NCI-H226 (cell line): ENCODE results near the gene ATP2A2.

Experiments used
- DNase-seq: peaks from one replicate; pipeline ENCODE4 v3.0.0-alpha.2; 2015

Gene ATP2A2

GRCh38 chr12:110262442-110263388 is 18.3 kb upstream of the ATP2A2 start:
- DNase-seq, result peak; percentile 30

GRCh38 chr12:110266381-110266960 is 14.6 kb upstream of the ATP2A2 start:
- DNase-seq, result no peak

- DNase-seq, result no peak
These were observed 13.9 kb upstream of the ATP2A2 start for GRCh38 chr12:110266980-110267620.

- DNase-seq, result peak; percentile 81
These were observed 11.4 kb upstream of the ATP2A2 start for GRCh38 chr12:110269622-110270124.

GRCh38 chr12:110270125-110270962 is 10.7 kb upstream of the ATP2A2 start:
- DNase-seq, result peak; percentile 46

GRCh38 chr12:110271015-110271414 is 10.0 kb upstream of the ATP2A2 start:
- no peak for DNase-seq

GRCh38 chr12:110277530-110278254 is 3.4 kb upstream of the ATP2A2 start:
- no peak for DNase-seq

GRCh38 chr12:110278255-110278536 is 2.9 kb upstream of the ATP2A2 start:
- no peak for DNase-seq

GRCh38 chr12:110279566-110280375 is 1.3 kb upstream of the ATP2A2 start:
- DNase-seq, result no peak

- DNase-seq, result no peak
These were observed 662 bp upstream of the ATP2A2 start for GRCh38 chr12:110280392-110280778.

- DNase-seq, result peak; percentile 65
These were observed 677 bp downstream of the ATP2A2 start for GRCh38 chr12:110281549-110282299.

GRCh38 chr12:110282300-110282860 is 1.3 kb downstream of the ATP2A2 start:
- no peak for DNase-seq

GRCh38 chr12:110282956-110283817 is 2.1 kb downstream of the ATP2A2 start:
- DNase-seq, result no peak

GRCh38 chr12:110284597-110284996 is 3.5 kb downstream of the ATP2A2 start:
- DNase-seq, result no peak

GRCh38 chr12:110286623-110287022 is 5.6 kb downstream of the ATP2A2 start:
- no peak for DNase-seq

GRCh38 chr12:110287986-110288385 is 6.9 kb downstream of the ATP2A2 start:
- no peak for DNase-seq

GRCh38 chr12:110289044-110289710 is 8.1 kb downstream of the ATP2A2 start:
- no peak for DNase-seq

- no peak for DNase-seq
These were observed 8.6 kb downstream of the ATP2A2 start for GRCh38 chr12:110289711-110290078.
